ENCODE measurements around the gene SEPTIN8.

Gene SEPTIN8

GRCh38 chr5:132802044-132802684 is 25.1 kb upstream of the SEPTIN8 start:
- H3K9me3 ChIP-seq (ENCODE audit: insufficient read depth, low read length, severe bottlenecking), result no peaks in the 10 kb centered on the region
- ATAC-seq (ENCODE audit: insufficient read depth, low read depth) (no peak), DNase-seq (no peak)
- no peaks in the 10 kb centered on the region for H3K79me2 ChIP-seq (ENCODE audit: insufficient read depth, low read length)
- no peak overlapping the region for H3K9ac ChIP-seq (ENCODE audit: low read depth, low read length)
- H3K27ac ChIP-seq (ENCODE audit: low read length), result no peak overlapping the region
- no peaks in the 10 kb centered on the region for H3K36me3 ChIP-seq (ENCODE audit: insufficient read depth, low read length)
- H3K4me1 ChIP-seq (ENCODE audit: insufficient read depth, low read length), result no peaks in the 10 kb centered on the region
- H3K4me2 ChIP-seq (ENCODE audit: insufficient read depth, low read length), result no peak overlapping the region
- H2AFZ ChIP-seq (ENCODE audit: low read depth, low read length), result no peak overlapping the region
- no peak overlapping the region for H3K4me3 ChIP-seq (ENCODE audit: low read depth in 1 of 2, low read length in 2 of 2)
- no peaks in the 10 kb centered on the region for H4K20me1 ChIP-seq (ENCODE audit: insufficient read depth, low read length)
- TF ChIP-seq CTCF (IDR thresholded peaks at IDR 0.05; ENCODE audit: borderline replicate concordance, extremely low read depth, low read length, poor library complexity, severe bottlenecking), result no peak
- TF ChIP-seq EZH2 (IDR thresholded peaks at IDR 0.05; ENCODE audit: borderline replicate concordance, low read depth, low read length, severe bottlenecking), result no peak
- peaks cover 11% of the 10 kb centered on the region for H3K27me3 ChIP-seq (ENCODE audit: insufficient read depth, low read length, poor library complexity)

- no peak overlapping the region for H2AFZ ChIP-seq (ENCODE audit: low read depth, low read length)
Observed at GRCh38 chr5:132800545-132800944, 23.5 kb upstream of the SEPTIN8 start.

GRCh38 chr5:132799392-132799791 is 22.4 kb upstream of the SEPTIN8 start:
- Histone ChIP-seq H3K27ac (ENCODE audit: low read length) (no peak overlapping the region), H3K36me3 (ENCODE audit: insufficient read depth, low read length) (no peaks in the 10 kb centered on the region)
- no peak for ATAC-seq (ENCODE audit: insufficient read depth, low read depth)

More at GRCh38 chr5:132800545-132800944, 23.5 kb upstream of the SEPTIN8 start:
- H3K9ac ChIP-seq (ENCODE audit: low read depth, low read length), result no peak overlapping the region
- no peak for TF ChIP-seq CTCF (IDR thresholded peaks at IDR 0.05; ENCODE audit: borderline replicate concordance, extremely low read depth, low read length, poor library complexity, severe bottlenecking)
- TF ChIP-seq EZH2 (IDR thresholded peaks at IDR 0.05; ENCODE audit: borderline replicate concordance, low read depth, low read length, severe bottlenecking), result no peak
- no peaks in the 10 kb centered on the region for H4K20me1 ChIP-seq (ENCODE audit: insufficient read depth, low read length)
- DNase-seq (no peak), ATAC-seq (ENCODE audit: insufficient read depth, low read depth) (no peak)
- H3K4me2 ChIP-seq (ENCODE audit: insufficient read depth, low read length), result no peak overlapping the region
- H3K4me1 ChIP-seq (ENCODE audit: insufficient read depth, low read length), result no peaks in the 10 kb centered on the region
- no peak overlapping the region for H3K27ac ChIP-seq (ENCODE audit: low read length)
- H3K79me2 ChIP-seq (ENCODE audit: insufficient read depth, low read length), result no peaks in the 10 kb centered on the region
- no peaks in the 10 kb centered on the region for H3K9me3 ChIP-seq (ENCODE audit: insufficient read depth, low read length, severe bottlenecking)
- H3K36me3 ChIP-seq (ENCODE audit: insufficient read depth, low read length), result no peaks in the 10 kb centered on the region
- H3K4me3 ChIP-seq (ENCODE audit: low read depth in 1 of 2, low read length in 2 of 2), result no peak overlapping the region
- peaks cover 11% of the 10 kb centered on the region for H3K27me3 ChIP-seq (ENCODE audit: insufficient read depth, low read length, poor library complexity)

More at GRCh38 chr5:132799392-132799791, 22.4 kb upstream of the SEPTIN8 start:
- Histone ChIP-seq H2AFZ (ENCODE audit: low read depth, low read length) (no peak overlapping the region), H3K27me3 (ENCODE audit: insufficient read depth, low read length, poor library complexity) (peaks cover 11% of the 10 kb centered on the region), H3K4me1 (ENCODE audit: insufficient read depth, low read length) (no peaks in the 10 kb centered on the region), H3K4me3 (ENCODE audit: low read depth in 1 of 2, low read length in 2 of 2) (no peak overlapping the region), H3K4me2 (ENCODE audit: insufficient read depth, low read length) (no peak overlapping the region), H3K9me3 (ENCODE audit: insufficient read depth, low read length, severe bottlenecking) (no peaks in the 10 kb centered on the region), H3K79me2 (ENCODE audit: insufficient read depth, low read length) (no peaks in the 10 kb centered on the region), H4K20me1 (ENCODE audit: insufficient read depth, low read length) (no peaks in the 10 kb centered on the region), H3K9ac (ENCODE audit: low read depth, low read length) (no peak overlapping the region)
- TF ChIP-seq CTCF (IDR thresholded peaks at IDR 0.05; ENCODE audit: borderline replicate concordance, extremely low read depth, low read length, poor library complexity, severe bottlenecking) (no peak), EZH2 (IDR thresholded peaks at IDR 0.05; ENCODE audit: borderline replicate concordance, low read depth, low read length, severe bottlenecking) (no peak)
- DNase-seq, result no peak
